NCI-H187 treated with DMSO at 0.1 percent for 48 hours (cell line): ENCODE measurements around the gene TBX3.

Source experiments
- DNase-seq: peaks from one replicate; lab custom pipeline; 2025; lab: John Stamatoyannopoulos, UW

TBX3 gene

GRCh38 chr12:114682785-114683708, 928 bp downstream of the TBX3 start:
- no peak for DNase-seq

GRCh38 chr12:114682106-114682784, 1.7 kb downstream of the TBX3 start:
- no peak for DNase-seq

GRCh38 chr12:114681116-114681871, 2.7 kb downstream of the TBX3 start:
- no peak for DNase-seq

- DNase-seq = no peak
Observed at GRCh38 chr12:114680604-114681069, 3.3 kb downstream of the TBX3 start.

- DNase-seq = no peak
Observed at GRCh38 chr12:114679942-114680341, 4.0 kb downstream of the TBX3 start.

- no peak for DNase-seq
Observed at GRCh38 chr12:114679452-114679875, 4.5 kb downstream of the TBX3 start.

- DNase-seq = no peak
Observed at GRCh38 chr12:114678718-114679117, 5.3 kb downstream of the TBX3 start.

- no peak for DNase-seq
Observed at GRCh38 chr12:114678028-114678427, 5.9 kb downstream of the TBX3 start.

- DNase-seq = no peak
Observed at GRCh38 chr12:114676142-114676741, 7.7 kb downstream of the TBX3 start.

GRCh38 chr12:114674251-114675047, 9.5 kb downstream of the TBX3 start:
- DNase-seq = no peak

- DNase-seq = no peak
Observed at GRCh38 chr12:114673901-114674250, 10.1 kb downstream of the TBX3 start.

- no peak for DNase-seq
Observed at GRCh38 chr12:114673169-114673833, 10.7 kb downstream of the TBX3 start.

GRCh38 chr12:114672817-114673168, 11.2 kb downstream of the TBX3 start:
- DNase-seq = no peak

- no peak for DNase-seq
Observed at GRCh38 chr12:114671443-114672411, 12.2 kb downstream of the TBX3 start.

- DNase-seq = no peak
Observed at GRCh38 chr12:114671066-114671442, 12.9 kb downstream of the TBX3 start.

GRCh38 chr12:114670291-114670980, 13.5 kb downstream of the TBX3 start:
- no peak for DNase-seq

GRCh38 chr12:114669401-114670290, 14.3 kb downstream of the TBX3 start:
- no peak for DNase-seq

GRCh38 chr12:114668886-114669288, 15.1 kb downstream of the TBX3 start:
- no peak for DNase-seq
